ENCODE results near the gene SVBP. TPM values are rescaled to one million over a fixed set of nuclear protein-coding genes. Genes with fewer than 3 reads are reported as not detected.

The SVBP gene
- total and polyA plus RNA-seq, 2 donors (not counting 3 experiments of a cell fraction or from before 2014, with no cell fraction given) = 18.1 to 24.1 TPM

GRCh38 chr1:42853116-42853884 is 36.1 kb upstream of the SVBP start:
- Histone ChIP-seq H2AFZ (ENCODE audit: low read depth, low read length) (no peak overlapping the region), H3K9me3 (replicated peaks; ENCODE audit: control insufficient read depth, insufficient read depth, low read length) (no peaks in the 10 kb centered on the region), H3K79me2 (ENCODE audit: control insufficient read depth, insufficient read depth, low read length) (no peaks in the 10 kb centered on the region), H3K27me3 (ENCODE audit: control insufficient read depth in 2 of 2, insufficient read depth in 2 of 2, low read length in 2 of 2) (peaks cover 0 to 1% of the 10 kb centered on the region in 2 experiments), H3K9ac (replicated peaks; ENCODE audit: extremely low read depth, insufficient read depth, low read length) (no peak overlapping the region), H4K20me1 (replicated peaks; ENCODE audit: control insufficient read depth, extremely low read depth, insufficient read depth, low read length) (no peaks in the 10 kb centered on the region), H3K4me1 (ENCODE audit: control insufficient read depth, extremely low read depth, insufficient read depth, low read length) (no peaks in the 10 kb centered on the region), H3K36me3 (ENCODE audit: control insufficient read depth in 2 of 2, extremely low read depth in 1 of 2, insufficient read depth in 2 of 2, low read length in 2 of 2) (peaks cover 0 to 17% of the 10 kb centered on the region in 2 experiments), H3K9me1 (replicated peaks; ENCODE audit: control insufficient read depth, extremely low read depth, insufficient read depth, low read length) (no peaks in the 10 kb centered on the region), H3K4me2 (ENCODE audit: insufficient read depth, low read length) (no peak overlapping the region), H3K27ac (ENCODE audit: insufficient read depth, low read depth, low read length) (no peak overlapping the region), H3K4me3 (replicated peaks in 1 of 3; ENCODE audit: insufficient read depth in 1 of 3, low read depth in 1 of 3, low read length in 3 of 3) (no peak overlapping the region)
- POLR2A ChIA-PET = no interaction called here
- no peak for DNase-seq (ENCODE audit: low read depth, low spot score)
- TF ChIP-seq MAX (IDR thresholded peaks at IDR 0.05; ENCODE audit: insufficient read depth, insufficient read length) = no peak
- TF ChIP-seq MYC (IDR thresholded peaks at IDR 0.05; ENCODE audit: low read depth, low read length) = no peak
- no peak for TF ChIP-seq GATA2 (IDR thresholded peaks at IDR 0.05; ENCODE audit: insufficient read depth, insufficient read length, low read depth, low read length)
- no peak for TF ChIP-seq POLR2AphosphoS5 (IDR thresholded peaks at IDR 0.05; ENCODE audit: insufficient read depth, low read depth, low read length)
- TF ChIP-seq FOS (IDR thresholded peaks at IDR 0.05; ENCODE audit: borderline replicate concordance, insufficient read depth, low read length) = no peak
- no peak for TF ChIP-seq POLR2A (IDR thresholded peaks at IDR 0.05; ENCODE audit: low read depth, low read length)
- no peak for TF ChIP-seq EZH2 (IDR thresholded peaks at IDR 0.05; ENCODE audit: borderline replicate concordance, low read depth, low read length, severe bottlenecking)
- no peak for TF ChIP-seq JUN (IDR thresholded peaks at IDR 0.05; ENCODE audit: borderline replicate concordance, insufficient read depth, insufficient read length, low read depth)
- TF ChIP-seq CTCF (IDR thresholded peaks at IDR 0.05; ENCODE audit: extremely low read depth in 1 of 2, insufficient read depth in 1 of 2, low read depth in 1 of 2, low read length in 2 of 2) = no peak
- CTCF ChIA-PET = no interaction called here
- dilution Hi-C loops (cut with MboI; ENCODE audit: extremely low pct_ligation_motif_present, low sequenced_read_pairs) (no loop called here), intact Hi-C loops (cut with micrococcal nuclease) (no loop called here)
- no peak for FAIRE-seq
- no TSS peak for BruUV-seq (replicated peaks)
